Measurements from ENCODE around the gene RIT1. TPM values are rescaled to one million over a fixed set of nuclear protein-coding genes. Genes with fewer than 3 reads are reported as not detected.
"Not testable (repeated sequence)": the region's sequence is repeated elsewhere in the genome, so short reads cannot be mapped to it uniquely, and the experiment has no call there.

The RIT1 gene
- total RNA-seq, 1 donor from 2014 or later, result 35.9 TPM

DNA sequence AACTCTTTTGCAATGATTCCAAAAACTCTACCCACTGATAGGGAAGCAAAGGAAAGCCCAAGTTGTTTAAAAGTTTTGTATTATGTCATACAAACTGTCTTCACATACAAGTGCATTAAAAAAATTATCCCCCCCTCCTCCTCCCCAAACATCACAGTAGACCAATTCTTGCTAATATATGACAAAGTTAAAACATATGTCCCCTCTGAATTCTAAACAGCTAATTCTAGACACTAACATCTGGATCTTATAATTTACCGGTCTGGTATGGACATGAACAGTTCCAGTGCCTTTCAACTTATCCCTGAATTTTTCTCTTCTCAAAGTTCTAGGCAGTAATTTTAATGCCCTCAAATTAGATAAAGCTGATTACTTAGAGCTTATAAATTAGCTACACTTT, 13.4 kb downstream of the RIT1 start:
- no peaks in the 10 kb centered on the region for H3K36me3 Mint-ChIP-seq (ENCODE audit: unreplicated experiment)
- H3K27me3 Mint-ChIP-seq (ENCODE audit: unreplicated experiment), result peaks cover 3% of the 10 kb centered on the region
- no peaks in the 10 kb centered on the region for H3K4me1 Mint-ChIP-seq (ENCODE audit: low read depth, unreplicated experiment)
- TF ChIP-seq, protein P1, sequence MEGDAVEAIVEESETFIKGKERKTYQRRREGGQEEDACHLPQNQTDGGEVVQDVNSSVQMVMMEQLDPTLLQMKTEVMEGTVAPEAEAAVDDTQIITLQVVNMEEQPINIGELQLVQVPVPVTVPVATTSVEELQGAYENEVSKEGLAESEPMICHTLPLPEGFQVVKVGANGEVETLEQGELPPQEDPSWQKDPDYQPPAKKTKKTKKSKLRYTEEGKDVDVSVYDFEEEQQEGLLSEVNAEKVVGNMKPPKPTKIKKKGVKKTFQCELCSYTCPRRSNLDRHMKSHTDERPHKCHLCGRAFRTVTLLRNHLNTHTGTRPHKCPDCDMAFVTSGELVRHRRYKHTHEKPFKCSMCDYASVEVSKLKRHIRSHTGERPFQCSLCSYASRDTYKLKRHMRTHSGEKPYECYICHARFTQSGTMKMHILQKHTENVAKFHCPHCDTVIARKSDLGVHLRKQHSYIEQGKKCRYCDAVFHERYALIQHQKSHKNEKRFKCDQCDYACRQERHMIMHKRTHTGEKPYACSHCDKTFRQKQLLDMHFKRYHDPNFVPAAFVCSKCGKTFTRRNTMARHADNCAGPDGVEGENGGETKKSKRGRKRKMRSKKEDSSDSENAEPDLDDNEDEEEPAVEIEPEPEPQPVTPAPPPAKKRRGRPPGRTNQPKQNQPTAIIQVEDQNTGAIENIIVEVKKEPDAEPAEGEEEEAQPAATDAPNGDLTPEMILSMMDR (IDR thresholded peaks at IDR 0.05; ENCODE audit: partially characterized antibody, unreplicated experiment), result no peak
- no peak overlapping the region for H3K4me3 Mint-ChIP-seq (ENCODE audit: unreplicated experiment)
- DNase-seq, result no peak
- H3K9me3 Mint-ChIP-seq (ENCODE audit: unreplicated experiment), result no peaks in the 10 kb centered on the region
- H3K27ac Mint-ChIP-seq (ENCODE audit: unreplicated experiment), result no peak overlapping the region

DNA sequence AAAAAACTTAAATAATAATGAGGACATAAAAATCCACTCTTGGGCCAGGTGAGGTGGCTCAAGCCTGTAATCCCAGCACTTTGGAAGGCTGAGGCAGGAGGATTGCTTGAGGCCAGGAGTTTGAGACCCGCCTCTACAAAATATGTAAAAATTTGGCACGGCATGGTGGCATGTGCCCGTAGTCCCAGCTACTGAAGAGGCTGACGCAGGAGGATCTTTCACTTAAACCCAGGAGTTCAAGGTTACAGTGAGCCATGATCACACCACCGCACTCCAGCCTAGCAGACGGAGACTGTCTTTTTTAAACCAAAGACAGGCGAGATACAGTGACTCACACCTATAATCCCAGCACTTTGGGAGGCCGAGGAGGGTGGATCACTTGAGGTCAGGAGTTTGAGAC, 14.7 kb downstream of the RIT1 start:
- not testable (repeated sequence) for H3K4me1 Mint-ChIP-seq (ENCODE audit: low read depth, unreplicated experiment); H3K9me3 Mint-ChIP-seq (ENCODE audit: unreplicated experiment); H3K4me3 Mint-ChIP-seq (ENCODE audit: unreplicated experiment); H3K27me3 Mint-ChIP-seq (ENCODE audit: unreplicated experiment); H3K27ac Mint-ChIP-seq (ENCODE audit: unreplicated experiment); H3K36me3 Mint-ChIP-seq (ENCODE audit: unreplicated experiment); DNase-seq

GRCh38 chr1:155895617-155896016, 15.5 kb downstream of the RIT1 start:
- not testable (repeated sequence) for H3K9me3 Mint-ChIP-seq (ENCODE audit: unreplicated experiment); H3K4me1 Mint-ChIP-seq (ENCODE audit: low read depth, unreplicated experiment); DNase-seq; H3K4me3 Mint-ChIP-seq (ENCODE audit: unreplicated experiment); H3K36me3 Mint-ChIP-seq (ENCODE audit: unreplicated experiment); H3K27ac Mint-ChIP-seq (ENCODE audit: unreplicated experiment); H3K27me3 Mint-ChIP-seq (ENCODE audit: unreplicated experiment)

GRCh38 chr1:155893389-155894142, 17.6 kb downstream of the RIT1 start:
- no peaks in the 10 kb centered on the region for H3K9me3 Mint-ChIP-seq (ENCODE audit: unreplicated experiment)
- no peak overlapping the region for H3K4me3 Mint-ChIP-seq (ENCODE audit: unreplicated experiment)
- no peaks in the 10 kb centered on the region for H3K36me3 Mint-ChIP-seq (ENCODE audit: unreplicated experiment)
- peaks cover 3% of the 10 kb centered on the region for H3K27me3 Mint-ChIP-seq (ENCODE audit: unreplicated experiment)
- TF ChIP-seq, protein P1 (IDR thresholded peaks at IDR 0.05; ENCODE audit: partially characterized antibody, unreplicated experiment), result no peak
- no peak for DNase-seq
- no peak overlapping the region for H3K27ac Mint-ChIP-seq (ENCODE audit: unreplicated experiment)
- no peaks in the 10 kb centered on the region for H3K4me1 Mint-ChIP-seq (ENCODE audit: low read depth, unreplicated experiment)

- Mint-ChIP-seq H3K27ac (ENCODE audit: unreplicated experiment) (peak overlapping the region; percentile 28), H3K4me3 (ENCODE audit: unreplicated experiment) (no peak overlapping the region), H3K27me3 (ENCODE audit: unreplicated experiment) (peaks cover 5% of the 10 kb centered on the region), H3K36me3 (ENCODE audit: unreplicated experiment) (no peaks in the 10 kb centered on the region), H3K4me1 (ENCODE audit: low read depth, unreplicated experiment) (no peaks in the 10 kb centered on the region), H3K9me3 (ENCODE audit: unreplicated experiment) (peaks cover 2% of the 10 kb centered on the region)
- DNase-seq, result no peak
- TF ChIP-seq, protein P1 (IDR thresholded peaks at IDR 0.05; ENCODE audit: partially characterized antibody, unreplicated experiment), result no peak
Observed at GRCh38 chr1:155892796-155893195, 18.4 kb downstream of the RIT1 start.

GRCh38 chr1:155890251-155890650, 20.9 kb downstream of the RIT1 start:
- peaks cover 5% of the 10 kb centered on the region for H3K27me3 Mint-ChIP-seq (ENCODE audit: unreplicated experiment)
- TF ChIP-seq, protein P1 (IDR thresholded peaks at IDR 0.05; ENCODE audit: partially characterized antibody, unreplicated experiment), result no peak
- DNase-seq, result no peak
- H3K27ac Mint-ChIP-seq (ENCODE audit: unreplicated experiment), result no peak overlapping the region
- no peak overlapping the region for H3K4me3 Mint-ChIP-seq (ENCODE audit: unreplicated experiment)
- no peaks in the 10 kb centered on the region for H3K4me1 Mint-ChIP-seq (ENCODE audit: low read depth, unreplicated experiment)
- H3K36me3 Mint-ChIP-seq (ENCODE audit: unreplicated experiment), result no peaks in the 10 kb centered on the region
- H3K9me3 Mint-ChIP-seq (ENCODE audit: unreplicated experiment), result peaks cover 2% of the 10 kb centered on the region

Data from glutamatergic neuron (in vitro differentiated cells).